Colonic mucosa (tissue), 4 donors: ENCODE measurements around the gene VSX1. TPM values are rescaled to one million over a fixed set of nuclear protein-coding genes. Genes with fewer than 3 reads are reported as not detected.

ENCODE experiments used
- DNase-seq: peaks from one replicate; pipeline ENCODE4 v3.0.0-alpha.2; 2020
- H3K27ac ChIP-seq: fragments of 200-600 bp; one replicate; pipeline ENCODE4 v1.8.0; 2021
- H3K27me3 ChIP-seq: fragments of 200-600 bp; one replicate; pipeline ENCODE4 v1.8.0; 2021
- H3K36me3 ChIP-seq: fragments of 200-600 bp; one replicate; pipeline ENCODE4 v1.8.0; 2021
- H3K4me1 ChIP-seq: fragments of 200-600 bp; one replicate; pipeline ENCODE4 v1.8.0; 2021; ENCODE audit warnings: mild to moderate bottlenecking
- H3K4me3 ChIP-seq: fragments of 200-600 bp; one replicate; pipeline ENCODE4 v1.8.0; 2021
- H3K9ac ChIP-seq, 2 donors: one replicate each; pipeline ENCODE4 v1.7.0; 2013; ENCODE audit warnings: control low read depth in 2 of 2, low read depth in 2 of 2, low read length in 2 of 2
- H3K9me3 ChIP-seq: fragments of 200-600 bp; one replicate; pipeline ENCODE4 v1.8.0; 2021
- CTCF ChIP-seq: fragments of 200-600 bp; IDR thresholded peaks from one replicate; pipeline ENCODE4 v1.8.0; 2022; ENCODE audit warnings: antibody characterized with exemption, mild to moderate bottlenecking
- intact Hi-C: fragments of 100-400 bp; cut with DNase I; formaldehyde crosslinking; loops from one replicate; pipeline ENCODE4 v1.14.1; 2022
- total RNA-seq, 2 donors: library from RNA; stranded (reverse); fragmentation: NEBNext Ultra II Directional in 1 of 2; extraction: Animal tissue kit (Norgen Biotek cat#: 25700) in 1 of 2; gene quantifications; one replicate each; pipeline ENCODE4 v1.2.1, GENCODE V29; 2021
- donor health status: healthy.
- donor health status: DM: no; HTN: no; CAD: no.
- donor health status: DM: no; HTN: no; CAD: no.

The VSX1 gene
- total RNA-seq, 2 donors from 2014 or later, result not detected

GRCh38 chr20:25087186-25087929 lies 5.4 kb upstream of the VSX1 start:
- DNase-seq, result no peak
- Histone ChIP-seq H3K36me3 (no peaks in the 10 kb centered on the region), H3K9ac (no peak overlapping the region), H3K27me3 (peaks cover 35% of the 10 kb centered on the region), H3K4me1 (no peaks in the 10 kb centered on the region), H3K27ac (no peak overlapping the region), H3K4me3 (no peak overlapping the region), H3K9me3 (no peaks in the 10 kb centered on the region)
- intact Hi-C loops, result no loop called here
- no peak for TF ChIP-seq CTCF

GRCh38 chr20:25085756-25086495 lies 4.0 kb upstream of the VSX1 start:
- peaks cover 50% of the 10 kb centered on the region for H3K27me3 ChIP-seq
- intact Hi-C loops, result no loop called here

GRCh38 chr20:25084626-25085187 lies 2.8 kb upstream of the VSX1 start:
- no peak for DNase-seq
- Histone ChIP-seq H3K9me3 (no peaks in the 10 kb centered on the region), H3K27me3 (peaks cover 52% of the 10 kb centered on the region), H3K27ac (no peak overlapping the region), H3K36me3 (no peaks in the 10 kb centered on the region), H3K4me1 (no peaks in the 10 kb centered on the region), H3K9ac (no peak overlapping the region), H3K4me3 (no peak overlapping the region)
- intact Hi-C loops, result no loop called here
- TF ChIP-seq CTCF, result no peak

More at GRCh38 chr20:25085756-25086495, 4.0 kb upstream of the VSX1 start:
- no peak for DNase-seq
- no peaks in the 10 kb centered on the region for H3K4me1 ChIP-seq
- H3K9ac ChIP-seq, result no peak overlapping the region
- H3K9me3 ChIP-seq, result no peaks in the 10 kb centered on the region
- H3K4me3 ChIP-seq, result no peak overlapping the region
- TF ChIP-seq CTCF, result no peak
- H3K27ac ChIP-seq, result no peak overlapping the region
- H3K36me3 ChIP-seq, result no peaks in the 10 kb centered on the region

- Histone ChIP-seq H3K27me3 (peaks cover 52% of the 10 kb centered on the region), H3K36me3 (no peaks in the 10 kb centered on the region), H3K27ac (no peak overlapping the region), H3K9me3 (no peaks in the 10 kb centered on the region), H3K4me1 (no peaks in the 10 kb centered on the region), H3K4me3 (no peak overlapping the region), H3K9ac (no peak overlapping the region)
- intact Hi-C loops, result no loop called here
- TF ChIP-seq CTCF, result no peak
- no peak for DNase-seq
These were observed 2.1 kb upstream of the VSX1 start for GRCh38 chr20:25083773-25084625.

- no peaks in the 10 kb centered on the region for H3K9me3 ChIP-seq
- peaks cover 52% of the 10 kb centered on the region for H3K27me3 ChIP-seq
- H3K27ac ChIP-seq, result no peak overlapping the region
- no peaks in the 10 kb centered on the region for H3K4me1 ChIP-seq
- no peak for DNase-seq
- H3K36me3 ChIP-seq, result no peaks in the 10 kb centered on the region
- no peak for TF ChIP-seq CTCF
- no peak overlapping the region for H3K9ac ChIP-seq
- intact Hi-C loops, result no loop called here
- no peak overlapping the region for H3K4me3 ChIP-seq
These were observed 1.3 kb upstream of the VSX1 start for GRCh38 chr20:25083141-25083772.
